ENCODE measurements around the gene PLCB4.

The PLCB4 gene

GRCh38 chr20:9417665-9418064 lies 348.8 kb downstream of the PLCB4 start:
- DNase-seq = no peak
- Histone ChIP-seq H3K4me3 (ENCODE audit: low read depth, low read length) (no peak overlapping the region), H3K36me3 (no peaks in the 10 kb centered on the region), H3K27me3 (ENCODE audit: insufficient read depth, low read depth, severe bottlenecking) (no peaks in the 10 kb centered on the region), H3K27ac (no peak overlapping the region), H3K9me3 (ENCODE audit: severe bottlenecking) (no peaks in the 10 kb centered on the region)
- no peak for TF ChIP-seq CTCF (IDR thresholded peaks at IDR 0.05; ENCODE audit: low read depth, low read length)

GRCh38 chr20:9422321-9423057 lies 353.6 kb downstream of the PLCB4 start:
- DNase-seq = no peak
- H3K36me3 ChIP-seq = no peaks in the 10 kb centered on the region
- no peak overlapping the region for H3K4me3 ChIP-seq (ENCODE audit: low read depth, low read length)
- no peaks in the 10 kb centered on the region for H3K9me3 ChIP-seq (ENCODE audit: severe bottlenecking)
- H3K27ac ChIP-seq = no peak overlapping the region
- TF ChIP-seq CTCF (IDR thresholded peaks at IDR 0.05; ENCODE audit: low read depth, low read length) = no peak
- no peaks in the 10 kb centered on the region for H3K27me3 ChIP-seq (ENCODE audit: insufficient read depth, low read depth, severe bottlenecking)

- Histone ChIP-seq H3K36me3 (no peaks in the 10 kb centered on the region), H3K4me3 (ENCODE audit: low read depth, low read length) (no peak overlapping the region), H3K9me3 (ENCODE audit: severe bottlenecking) (no peaks in the 10 kb centered on the region), H3K27me3 (ENCODE audit: insufficient read depth, low read depth, severe bottlenecking) (no peaks in the 10 kb centered on the region), H3K27ac (no peak overlapping the region)
- TF ChIP-seq CTCF (IDR thresholded peaks at IDR 0.05; ENCODE audit: low read depth, low read length) = no peak
- DNase-seq = no peak
Measured at GRCh38 chr20:9424551-9424950, 355.7 kb downstream of the PLCB4 start.

GRCh38 chr20:9427430-9428291 lies 358.8 kb downstream of the PLCB4 start:
- Histone ChIP-seq H3K27me3 (ENCODE audit: insufficient read depth, low read depth, severe bottlenecking) (no peaks in the 10 kb centered on the region), H3K4me3 (ENCODE audit: low read depth, low read length) (no peak overlapping the region), H3K36me3 (no peaks in the 10 kb centered on the region), H3K27ac (no peak overlapping the region), H3K9me3 (ENCODE audit: severe bottlenecking) (no peaks in the 10 kb centered on the region)
- DNase-seq = no peak
- no peak for TF ChIP-seq CTCF (IDR thresholded peaks at IDR 0.05; ENCODE audit: low read depth, low read length)

- DNase-seq = no peak
- Histone ChIP-seq H3K27ac (no peak overlapping the region), H3K4me3 (ENCODE audit: low read depth, low read length) (no peak overlapping the region), H3K27me3 (ENCODE audit: insufficient read depth, low read depth, severe bottlenecking) (no peaks in the 10 kb centered on the region), H3K36me3 (no peaks in the 10 kb centered on the region), H3K9me3 (ENCODE audit: severe bottlenecking) (no peaks in the 10 kb centered on the region)
- no peak for TF ChIP-seq CTCF (IDR thresholded peaks at IDR 0.05; ENCODE audit: low read depth, low read length)
Measured at GRCh38 chr20:9428292-9428607, 359.4 kb downstream of the PLCB4 start.
